Ovary (tissue), 3 donors: ENCODE data around the gene TCEA2.

Source experiments
- CTCF ChIP-seq, 3 donors: fragments of 450-650 bp in 2 of 3; fragments of 200-600 bp in 1 of 3; IDR thresholded peaks; one replicate each; pipeline versions ENCODE4 v1.5.1 to v1.8.0; 2016 to 2022; ENCODE audit warnings: antibody characterized with exemption in 3 of 3, mild to moderate bottlenecking in 1 of 3
- POLR2A ChIP-seq: fragments of 450-650 bp; IDR thresholded peaks from one replicate; pipeline ENCODE4 v1.6.1; 2017; ENCODE audit warnings: antibody characterized with exemption, mild to moderate bottlenecking, moderate library complexity
- donor health status: DM: no; HTN: no; CAD: no.

DNA sequence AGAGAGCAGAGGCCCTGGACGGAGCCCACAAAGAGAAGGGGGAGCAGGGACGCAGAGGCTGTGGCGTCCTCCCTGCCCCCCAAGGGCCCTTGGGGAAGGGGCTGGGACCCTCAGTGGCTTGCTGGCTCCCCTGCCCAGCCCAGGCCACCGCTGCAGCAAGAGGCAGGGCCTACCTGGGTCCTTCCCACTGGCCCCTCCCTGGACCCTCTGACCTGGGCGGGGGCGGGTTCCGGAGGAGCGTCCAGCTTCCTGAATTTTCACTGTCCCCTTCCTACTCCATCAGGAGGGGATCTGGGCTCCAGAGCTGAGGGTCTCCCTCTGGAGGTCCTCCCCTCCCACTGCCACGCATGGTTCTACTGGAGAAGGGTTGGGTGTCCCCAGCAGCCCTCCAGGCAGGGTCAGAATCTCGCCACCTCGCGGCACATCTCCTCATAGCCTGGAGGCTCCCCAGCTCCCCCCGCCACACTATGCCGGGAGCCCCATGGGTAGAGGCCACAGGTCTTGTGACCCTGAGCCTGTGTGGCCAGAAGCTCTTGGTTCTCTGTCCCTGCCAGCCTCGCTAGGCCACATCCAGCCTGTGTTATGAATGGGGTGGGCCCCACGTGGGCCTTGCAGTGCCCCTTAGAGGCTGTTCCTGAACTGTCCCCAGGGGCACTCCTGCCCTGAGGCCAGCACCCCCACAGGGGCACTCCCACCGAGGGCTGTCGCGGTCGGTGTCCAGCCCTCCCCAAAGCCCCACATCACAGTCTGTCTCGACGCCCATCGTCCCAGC, 12.6 kb upstream of the TCEA2 start:
- TF ChIP-seq CTCF (IDR thresholded peaks at IDR 0.05) = no peak
- no peak for TF ChIP-seq POLR2A
